ENCODE results near the gene EDC3.
"Not testable (repeated sequence)": the region's sequence is repeated elsewhere in the genome, so short reads cannot be mapped to it uniquely, and the experiment has no call there.

DNA sequence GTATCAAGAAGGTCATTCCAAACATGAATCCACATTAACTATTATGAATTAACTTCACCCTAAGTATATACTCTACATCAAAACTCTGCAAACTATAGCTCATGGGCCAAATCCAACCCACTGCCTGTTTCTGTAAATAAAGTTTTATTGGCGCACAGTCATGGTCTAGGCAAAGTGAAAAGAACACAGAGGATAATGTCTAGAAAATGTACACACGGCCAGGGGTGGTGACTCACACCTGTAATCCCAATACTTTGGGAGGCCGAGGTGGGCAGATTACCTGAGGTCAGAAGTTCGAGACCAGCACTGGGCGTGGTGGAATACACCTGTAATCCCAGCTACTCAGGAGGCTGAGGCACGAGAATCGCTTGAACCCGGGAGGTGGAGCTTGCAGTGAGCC is 34.5 kb downstream of the EDC3 start:
- TF ChIP-seq, protein P1, sequence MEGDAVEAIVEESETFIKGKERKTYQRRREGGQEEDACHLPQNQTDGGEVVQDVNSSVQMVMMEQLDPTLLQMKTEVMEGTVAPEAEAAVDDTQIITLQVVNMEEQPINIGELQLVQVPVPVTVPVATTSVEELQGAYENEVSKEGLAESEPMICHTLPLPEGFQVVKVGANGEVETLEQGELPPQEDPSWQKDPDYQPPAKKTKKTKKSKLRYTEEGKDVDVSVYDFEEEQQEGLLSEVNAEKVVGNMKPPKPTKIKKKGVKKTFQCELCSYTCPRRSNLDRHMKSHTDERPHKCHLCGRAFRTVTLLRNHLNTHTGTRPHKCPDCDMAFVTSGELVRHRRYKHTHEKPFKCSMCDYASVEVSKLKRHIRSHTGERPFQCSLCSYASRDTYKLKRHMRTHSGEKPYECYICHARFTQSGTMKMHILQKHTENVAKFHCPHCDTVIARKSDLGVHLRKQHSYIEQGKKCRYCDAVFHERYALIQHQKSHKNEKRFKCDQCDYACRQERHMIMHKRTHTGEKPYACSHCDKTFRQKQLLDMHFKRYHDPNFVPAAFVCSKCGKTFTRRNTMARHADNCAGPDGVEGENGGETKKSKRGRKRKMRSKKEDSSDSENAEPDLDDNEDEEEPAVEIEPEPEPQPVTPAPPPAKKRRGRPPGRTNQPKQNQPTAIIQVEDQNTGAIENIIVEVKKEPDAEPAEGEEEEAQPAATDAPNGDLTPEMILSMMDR (IDR thresholded peaks at IDR 0.05): not testable (repeated sequence)
- not testable (repeated sequence) for TF ChIP-seq POLR2A (IDR thresholded peaks at IDR 0.05)
